Osteoblast (primary cell): ENCODE measurements around the gene SRSF12. TPM values are rescaled to one million over a fixed set of nuclear protein-coding genes. Genes with fewer than 3 reads are reported as not detected.
A peak's percentile ranks its signal among the peaks of the same experiment; 100 is the strongest.

Experiments used
- DNase-seq: peaks from one replicate; pipeline ENCODE4 v3.0.0; 2011; ENCODE audit warnings: low spot score, mixed read lengths; ENCODE audit not compliant: insufficient read length; ENCODE audit errors: missing footprints
- H2AFZ ChIP-seq: 2 replicates; pipeline ENCODE4 v1.6.0; 2011; ENCODE audit warnings: mild to moderate bottlenecking, low read length
- H3K27ac ChIP-seq: 2 replicates; pipeline ENCODE4 v1.5.1; 2011; ENCODE audit warnings: mild to moderate bottlenecking, low read depth, low read length, moderate library complexity
- H3K27me3 ChIP-seq: 2 replicates; pipeline ENCODE4 v1.6.0; 2012; ENCODE audit warnings: mild to moderate bottlenecking, control low read depth, inconsistent platforms, low read length, moderate library complexity; ENCODE audit not compliant: insufficient read depth
- H3K36me3 ChIP-seq: 2 replicates; pipeline ENCODE4 v1.5.1; 2011; ENCODE audit warnings: mild to moderate bottlenecking, low read length, control low read depth, moderate library complexity; ENCODE audit not compliant: insufficient read depth
- H3K4me1 ChIP-seq: 2 replicates; pipeline ENCODE4 v1.5.1; 2011; ENCODE audit warnings: mild to moderate bottlenecking, low read length, control low read depth, moderate library complexity; ENCODE audit not compliant: insufficient read depth
- H3K4me2 ChIP-seq: 2 replicates; pipeline ENCODE4 v1.6.0; 2011; ENCODE audit warnings: mild to moderate bottlenecking, low read length; ENCODE audit not compliant: insufficient read depth
- H3K4me3 ChIP-seq: fragments of 200-600 bp; sonication (generic); 3 replicates; pipeline ENCODE4 v1.5.1; 2012; ENCODE audit warnings: mild to moderate bottlenecking, low read length, inconsistent platforms; ENCODE audit not compliant: insufficient read depth
- H3K79me2 ChIP-seq: 2 replicates; pipeline ENCODE4 v1.6.0; 2012; ENCODE audit warnings: mild to moderate bottlenecking, low read length, control low read depth, inconsistent platforms; ENCODE audit not compliant: insufficient read depth
- H3K9me3 ChIP-seq: 2 replicates; pipeline ENCODE4 v1.5.1; 2011; ENCODE audit warnings: low read depth, low read length, control low read depth
- H4K20me1 ChIP-seq: 2 replicates; pipeline ENCODE4 v1.6.0; 2012; ENCODE audit warnings: mild to moderate bottlenecking, low read length, control low read depth; ENCODE audit not compliant: insufficient read depth
- CTCF ChIP-seq: IDR thresholded peaks from 2 replicates; pipeline ENCODE4 v1.5.1; 2011; ENCODE audit warnings: mild to moderate bottlenecking, low read depth, low read length, moderate library complexity; ENCODE audit errors: extremely low read depth
- total RNA-seq: library from RNA; depleted of rRNA; stranded (reverse); fragments of >200 nt; gene quantifications from 2 replicates; pipeline ENCODE4 v1.2.3, GENCODE V29; 2012

SRSF12 gene
- total RNA-seq, result under 0.01 and 0.29 TPM in 2 replicates

- Histone ChIP-seq H3K4me1 (no peaks in the 10 kb centered on the region), H4K20me1 (no peaks in the 10 kb centered on the region), H3K36me3 (no peaks in the 10 kb centered on the region), H3K4me2 (peak within 1 kb of the TSS; percentile 77), H3K4me3 (peak within 1 kb of the TSS; percentile 66), H3K9me3 (no peaks in the 10 kb centered on the region), H3K79me2 (no peaks in the 10 kb centered on the region), H3K27me3 (peaks cover 21% of the 10 kb centered on the region), H2AFZ (peak within 1 kb of the TSS; percentile 65), H3K27ac (no peak within 1 kb of the TSS)
- DNase-seq, result peak; percentile 95
- TF ChIP-seq CTCF, result no peak
These were observed at the start of gene SRSF12 for GRCh38 chr6:89117211-89118108. SRSF12 (minus strand) TSS chr6:89118071; CDS start chr6:89117887, 184 bp downstream.

GRCh38 chr6:89162047-89162371 lies 44.1 kb upstream of the SRSF12 start:
- Histone ChIP-seq H3K36me3 (no peaks in the 10 kb centered on the region), H3K4me1 (peaks cover 4% of the 10 kb centered on the region), H3K9me3 (no peaks in the 10 kb centered on the region), H2AFZ (peak overlapping the region; percentile 38), H3K4me3 (peak overlapping the region; percentile 34), H3K4me2 (peak overlapping the region; percentile 70), H3K27me3 (no peaks in the 10 kb centered on the region), H3K27ac (no peak overlapping the region), H4K20me1 (no peaks in the 10 kb centered on the region), H3K79me2 (no peaks in the 10 kb centered on the region)
- TF ChIP-seq CTCF, result no peak
- DNase-seq, result no peak

GRCh38 chr6:89161326-89162046 lies 43.6 kb upstream of the SRSF12 start:
- no peak for TF ChIP-seq CTCF
- Histone ChIP-seq H3K27ac (no peak overlapping the region), H4K20me1 (no peaks in the 10 kb centered on the region), H3K9me3 (no peaks in the 10 kb centered on the region), H3K4me3 (peak overlapping the region; percentile 34), H3K27me3 (no peaks in the 10 kb centered on the region), H3K4me1 (peaks cover 4% of the 10 kb centered on the region), H3K79me2 (no peaks in the 10 kb centered on the region), H3K4me2 (peak overlapping the region; percentile 70), H2AFZ (peak overlapping the region; percentile 38), H3K36me3 (no peaks in the 10 kb centered on the region)
- no peak for DNase-seq
